HS-27A (cell line): ENCODE measurements around the gene CCL15.
"Not testable (repeated sequence)": the region's sequence is repeated elsewhere in the genome, so short reads cannot be mapped to it uniquely, and the experiment has no call there.

Experiments used
- DNase-seq: peaks from one replicate; pipeline ENCODE4 v3.0.0-alpha.2; 2012; ENCODE audit warnings: low read depth, missing footprints

CCL15 gene, protein sequence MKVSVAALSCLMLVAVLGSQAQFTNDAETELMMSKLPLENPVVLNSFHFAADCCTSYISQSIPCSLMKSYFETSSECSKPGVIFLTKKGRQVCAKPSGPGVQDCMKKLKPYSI

DNA sequence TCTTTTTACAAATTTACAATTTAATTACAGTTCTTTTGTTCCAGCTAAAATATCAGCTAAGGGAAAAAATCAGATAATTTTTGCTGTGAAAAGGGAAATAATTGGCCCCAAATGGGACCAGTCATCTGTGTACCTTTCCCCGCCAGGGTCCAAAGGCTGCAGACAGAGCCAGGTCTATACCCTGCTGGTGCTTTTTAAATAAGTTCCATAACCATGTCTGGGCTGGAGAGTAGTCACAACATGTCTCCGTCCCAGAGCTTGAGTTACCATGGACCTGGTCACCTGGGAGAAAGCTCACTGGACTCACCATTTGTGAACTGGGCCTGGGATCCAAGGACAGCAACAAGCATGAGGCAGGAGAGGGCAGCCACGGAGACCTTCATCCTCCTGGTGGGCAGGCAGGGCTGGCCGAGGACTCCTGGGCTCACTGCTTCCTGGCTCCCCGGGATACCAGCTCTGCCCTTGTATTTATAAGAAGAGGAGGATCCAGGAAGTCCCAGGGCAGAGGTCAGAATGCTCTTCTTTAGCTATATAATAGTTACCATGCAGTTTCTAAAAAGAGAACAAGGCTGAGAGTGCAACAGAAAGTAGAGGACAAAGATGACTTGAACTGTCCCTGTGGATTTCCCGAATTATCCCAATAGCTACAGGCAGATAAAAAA lies at the start of gene CCL15:
TSS of gene CCL15 (minus strand) at position 444 of the 662 bp plus-strand sequence. CDS start at position 383, 61 bp downstream.
- DNase-seq: no peak

DNA sequence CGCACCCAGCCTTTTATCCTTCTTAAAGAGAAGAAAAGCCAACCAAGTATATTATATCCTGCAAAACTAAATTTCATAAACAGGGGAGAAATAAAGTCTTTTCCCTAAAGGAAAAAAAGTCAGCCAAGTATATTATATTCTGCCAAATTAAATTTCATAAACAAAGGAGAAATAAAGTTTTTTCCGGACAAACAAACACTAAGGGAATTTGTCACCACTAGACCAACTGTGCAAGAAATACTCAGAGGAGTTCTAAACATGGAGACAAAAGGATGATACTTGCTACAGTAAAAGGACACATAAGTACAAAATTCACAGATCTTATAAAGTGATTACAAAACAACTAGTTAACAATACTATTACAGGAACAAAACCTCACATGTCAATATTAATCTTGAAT lies 48.3 kb upstream of the CCL15 start:
- no peak for DNase-seq

DNA sequence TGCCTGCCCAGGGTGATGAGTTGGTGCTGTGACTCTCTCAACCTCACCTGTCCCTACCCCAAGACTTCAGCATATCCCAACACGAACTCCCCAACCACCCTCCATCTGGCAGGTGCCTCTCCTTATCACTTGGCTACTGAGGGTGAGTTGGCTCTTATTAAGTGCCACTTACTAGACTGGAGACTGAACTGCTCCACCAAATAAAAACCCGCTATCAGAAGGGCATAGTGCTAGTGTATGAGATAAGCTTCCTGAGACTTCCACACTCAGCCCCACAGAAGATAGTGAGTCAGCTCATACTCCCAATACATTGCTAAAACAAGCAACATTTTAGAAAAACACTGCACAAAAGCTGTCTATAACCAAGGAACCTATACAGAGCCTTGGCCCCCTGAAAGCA lies 46.7 kb upstream of the CCL15 start:
- no peak for DNase-seq

GRCh38 chr17:36036235-36036634 lies 34.9 kb upstream of the CCL15 start:
- DNase-seq: no peak

DNA sequence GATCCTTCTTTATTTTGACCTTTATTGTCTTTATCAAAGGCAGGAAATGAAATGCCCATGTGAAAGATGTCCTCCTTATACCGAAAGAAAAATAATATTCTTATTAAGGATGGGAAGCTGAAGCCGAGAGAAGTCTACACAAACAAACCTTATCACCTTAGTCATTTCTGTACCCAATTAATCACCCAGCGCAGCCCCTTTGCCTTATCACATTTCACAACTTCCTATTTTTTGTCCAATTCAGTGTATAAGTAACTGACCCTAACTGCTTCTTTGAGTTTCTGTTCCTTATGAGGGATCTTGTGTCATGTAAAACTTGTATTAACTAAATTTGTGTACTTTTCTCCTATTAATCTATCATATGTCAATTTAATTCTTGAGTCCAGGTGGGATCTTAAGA lies 32.8 kb upstream of the CCL15 start:
- no peak for DNase-seq

- no peak for DNase-seq
Measured at GRCh38 chr17:36030956-36031355, 29.6 kb upstream of the CCL15 start.

DNA sequence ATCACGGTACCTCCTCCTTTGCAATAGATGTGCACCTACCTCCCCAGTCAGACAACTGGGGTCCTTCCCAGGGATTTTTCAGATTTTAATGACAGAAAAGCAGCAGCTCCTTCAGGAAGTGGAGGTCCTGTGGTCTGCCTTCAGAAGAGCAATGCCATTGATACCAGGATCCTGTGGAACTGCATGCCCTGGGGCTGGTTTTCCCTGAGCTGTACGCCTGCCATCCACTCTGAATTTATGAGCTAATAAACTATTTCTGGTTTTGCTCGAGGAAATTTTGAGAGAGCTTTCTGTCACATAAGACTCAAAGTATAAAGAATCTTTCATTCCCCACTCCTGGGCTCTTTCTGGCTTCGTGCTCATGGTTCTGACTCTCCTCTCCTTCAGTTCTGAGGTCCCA lies 26.4 kb upstream of the CCL15 start:
- DNase-seq: no peak

DNA sequence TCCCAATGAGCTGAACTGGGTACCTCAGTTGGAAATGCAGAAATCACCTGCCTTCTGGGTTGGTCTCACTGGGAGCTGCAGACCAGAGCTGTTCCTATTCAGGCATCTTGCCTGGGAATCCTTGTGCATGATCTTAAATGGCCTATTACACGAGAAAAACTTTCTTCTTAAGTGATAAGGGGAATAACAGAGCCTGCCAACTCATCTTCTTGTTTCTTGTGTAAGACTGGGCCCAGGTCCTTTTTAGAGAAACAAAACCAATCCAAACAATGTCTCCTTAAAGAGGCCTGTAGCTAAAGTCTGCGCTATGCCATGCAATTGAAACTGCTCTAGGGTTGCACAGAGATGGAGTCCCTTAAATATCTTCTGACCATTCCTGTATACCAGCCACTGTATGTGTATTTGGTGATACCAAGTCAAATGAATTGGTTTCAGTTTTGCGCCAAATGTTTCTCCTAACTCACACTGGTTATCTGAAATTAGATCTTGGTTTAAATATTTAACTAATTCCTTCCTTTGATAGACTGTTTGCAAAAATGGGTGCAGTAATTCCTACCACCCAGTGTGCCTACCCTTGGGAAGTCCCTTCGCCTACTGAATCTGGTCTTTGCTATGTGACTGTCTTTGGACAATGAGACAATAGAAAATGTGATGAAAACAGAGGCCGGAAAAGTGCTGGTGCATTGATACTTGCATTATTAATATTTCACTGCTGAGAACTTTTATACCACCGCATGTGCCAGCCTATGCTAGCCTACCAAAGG lies 22.9 kb upstream of the CCL15 start:
- DNase-seq: no peak

- DNase-seq: no peak
Measured at GRCh38 chr17:36019423-36019822, 18.1 kb upstream of the CCL15 start.

GRCh38 chr17:36017799-36018198 lies 16.4 kb upstream of the CCL15 start, which contains the start of gene CCL23:
Gene CCL23 (minus strand): TSS chr17:36017972. CDS start chr17:36017897, 75 bp downstream.
- DNase-seq: no peak

DNA sequence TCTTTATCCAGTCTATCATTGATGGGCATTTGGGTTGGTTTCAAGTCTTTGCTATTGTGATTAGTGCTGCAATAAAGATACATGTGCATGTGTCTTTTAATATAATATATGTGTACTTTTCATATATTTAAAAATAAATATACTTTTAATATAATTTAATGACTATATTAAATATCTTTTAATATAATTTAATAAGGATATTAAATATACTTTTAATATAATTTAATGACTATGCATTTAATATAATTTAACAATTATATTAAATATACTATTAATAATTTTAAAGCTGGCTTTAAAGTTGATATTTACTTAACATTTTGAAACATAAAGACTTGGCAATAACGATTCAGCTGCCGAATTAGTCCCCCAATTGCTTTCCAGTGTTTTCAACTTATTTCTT lies 15.2 kb upstream of the CCL15 start:
- no peak for DNase-seq

- DNase-seq: not testable (repeated sequence)
Measured at GRCh38 chr17:36015895-36016294, 14.5 kb upstream of the CCL15 start.

DNA sequence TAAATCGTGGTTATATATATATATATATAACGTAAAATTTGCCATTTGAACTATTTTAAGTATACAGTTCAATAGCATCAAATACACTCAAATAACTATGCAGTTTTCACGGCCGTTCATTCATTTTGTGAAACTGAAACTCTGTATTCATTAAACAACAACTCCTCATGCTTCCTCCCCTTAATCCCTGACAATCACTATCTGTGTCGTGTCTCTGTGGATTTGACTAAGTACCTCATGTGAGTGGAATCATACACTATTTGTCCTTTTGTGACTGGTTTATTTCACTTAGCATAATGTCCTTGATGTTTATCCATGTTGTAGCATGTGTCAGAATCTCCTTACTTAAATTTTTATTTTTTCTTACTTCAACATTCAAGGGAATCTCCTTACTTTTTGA lies 13.6 kb upstream of the CCL15 start:
- DNase-seq: no peak

DNA sequence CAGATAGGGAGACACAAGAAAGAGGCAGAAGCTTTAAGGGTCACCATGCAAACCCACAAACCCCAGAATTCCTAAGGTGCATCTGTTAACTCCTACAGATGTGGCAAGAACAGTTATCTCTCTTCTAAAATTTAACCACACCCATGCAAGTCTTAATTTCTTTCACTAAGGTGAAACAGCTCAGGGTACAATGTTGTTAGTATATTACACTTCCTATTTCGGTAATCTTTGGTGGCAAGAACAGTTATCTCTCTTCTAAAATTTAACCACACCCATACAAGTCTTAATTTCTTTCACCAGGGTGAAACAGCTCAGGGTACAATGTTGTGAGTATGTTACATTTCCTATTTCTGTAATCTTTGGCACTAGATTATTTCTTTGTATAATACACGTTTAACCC lies 9.8 kb upstream of the CCL15 start:
- DNase-seq: no peak

DNA sequence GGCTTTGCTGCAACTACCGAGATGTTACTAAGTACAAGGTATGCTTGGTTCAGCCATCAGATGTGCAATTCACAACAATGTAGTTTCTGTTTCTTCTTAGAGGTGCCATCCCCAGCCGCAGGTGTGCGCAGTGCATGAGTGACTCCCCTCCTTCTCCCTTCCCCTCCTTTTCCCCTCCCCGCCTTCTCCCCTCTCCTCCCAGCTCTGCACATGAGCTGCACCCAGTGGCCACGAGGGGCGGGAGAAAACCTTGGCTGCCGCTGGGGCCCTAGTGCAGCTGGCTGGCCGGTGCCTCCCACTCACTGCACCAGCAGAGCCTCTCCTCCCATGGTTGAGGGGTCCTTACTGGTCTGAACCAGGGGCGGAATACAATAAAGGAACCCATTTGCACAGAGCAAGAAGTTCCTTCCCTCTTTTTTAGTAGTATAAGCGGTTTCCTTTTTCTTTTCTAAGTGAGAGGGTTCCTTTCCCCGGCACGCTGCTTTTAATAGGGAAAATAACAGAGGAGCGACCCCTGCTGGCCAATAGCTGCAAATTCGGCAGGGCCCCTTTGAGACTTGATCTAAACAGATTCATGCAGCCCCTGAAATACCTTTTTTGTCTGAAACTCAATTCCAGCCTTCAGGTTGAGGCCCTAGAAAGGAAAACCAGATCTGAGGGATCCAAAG lies 7.8 kb upstream of the CCL15 start:
- no peak for DNase-seq

GRCh38 chr17:36004594-36005108 lies 3.3 kb upstream of the CCL15 start:
- no peak for DNase-seq

GRCh38 chr17:36002631-36003030 lies 1.3 kb upstream of the CCL15 start:
- DNase-seq: no peak

GRCh38 chr17:36001862-36002603 lies 680 bp upstream of the CCL15 start:
- no peak for DNase-seq

DNA sequence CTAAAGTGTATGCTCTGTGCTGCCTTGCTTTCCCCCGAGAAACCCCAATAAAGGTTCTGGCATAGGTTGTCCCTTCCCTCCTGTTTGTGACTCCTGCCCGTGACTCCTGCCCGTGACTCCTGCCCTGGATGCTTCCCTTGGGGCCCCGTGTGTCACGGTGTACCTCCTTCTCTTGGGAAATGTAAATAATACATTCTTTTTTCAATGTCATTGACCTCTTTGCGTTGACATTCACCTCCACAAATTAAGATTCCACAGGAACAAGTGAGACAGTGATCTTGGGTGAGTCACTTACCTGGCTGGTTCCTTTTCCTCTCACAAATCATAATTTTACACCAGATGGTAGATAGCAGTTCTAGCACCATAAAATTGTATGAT lies 632 bp downstream of the CCL15 start:
- DNase-seq: no peak

GRCh38 chr17:35998756-35999155 lies 2.6 kb downstream of the CCL15 start:
- DNase-seq: no peak

DNA sequence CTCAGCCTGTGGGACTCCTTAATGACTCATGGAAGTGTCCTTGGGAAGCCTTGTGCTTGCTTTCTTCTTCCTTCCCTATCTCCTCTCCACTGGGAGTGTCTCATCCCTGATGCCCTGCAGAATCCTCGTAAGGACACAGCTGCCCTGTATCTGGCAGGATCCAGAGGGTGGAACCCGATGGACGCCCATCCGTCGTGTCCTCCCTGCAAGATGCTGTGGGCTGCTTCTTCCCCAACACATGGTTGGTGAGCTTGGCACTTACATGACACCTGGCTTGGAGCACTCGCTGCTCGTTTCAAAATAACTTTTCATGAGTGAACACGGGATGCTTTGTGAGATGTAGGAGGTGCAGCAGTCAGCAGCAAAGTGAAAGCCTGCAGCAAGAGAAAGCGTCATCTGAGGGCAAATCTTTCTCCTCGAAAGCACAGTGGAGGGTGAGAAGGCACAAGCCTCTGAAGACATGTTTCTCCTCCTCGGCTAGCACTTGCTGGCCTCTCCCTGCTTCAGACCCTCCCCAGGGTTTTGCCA lies 3.3 kb downstream of the CCL15 start:
- DNase-seq: no peak

GRCh38 chr17:35995346-35995745 lies 6.0 kb downstream of the CCL15 start:
- DNase-seq: not testable (repeated sequence)
